ENCODE data around the gene PLSCR3.

PLSCR3 gene

GRCh38 chr17:7346761-7347614, 47.3 kb downstream of the PLSCR3 start:
- ATAC-seq, result no peak

GRCh38 chr17:7343250-7343649, 51.1 kb downstream of the PLSCR3 start:
- no peak for ATAC-seq

GRCh38 chr17:7341842-7342241, 52.5 kb downstream of the PLSCR3 start:
- no peak for ATAC-seq

- ATAC-seq, result no peak
Measured at GRCh38 chr17:7340179-7340578, 54.1 kb downstream of the PLSCR3 start.
